ENCODE data around the gene KLF4.

The KLF4 gene

GRCh38 chr9:107447081-107447480 lies 42.5 kb downstream of the KLF4 start:
- DNase-seq = no peak

- no peak for DNase-seq
These were observed 43.1 kb downstream of the KLF4 start for GRCh38 chr9:107446491-107446890.

- DNase-seq = no peak
These were observed 45.8 kb downstream of the KLF4 start for GRCh38 chr9:107443786-107444185.

GRCh38 chr9:107439991-107440456 lies 49.5 kb downstream of the KLF4 start:
- no peak for DNase-seq

DNA sequence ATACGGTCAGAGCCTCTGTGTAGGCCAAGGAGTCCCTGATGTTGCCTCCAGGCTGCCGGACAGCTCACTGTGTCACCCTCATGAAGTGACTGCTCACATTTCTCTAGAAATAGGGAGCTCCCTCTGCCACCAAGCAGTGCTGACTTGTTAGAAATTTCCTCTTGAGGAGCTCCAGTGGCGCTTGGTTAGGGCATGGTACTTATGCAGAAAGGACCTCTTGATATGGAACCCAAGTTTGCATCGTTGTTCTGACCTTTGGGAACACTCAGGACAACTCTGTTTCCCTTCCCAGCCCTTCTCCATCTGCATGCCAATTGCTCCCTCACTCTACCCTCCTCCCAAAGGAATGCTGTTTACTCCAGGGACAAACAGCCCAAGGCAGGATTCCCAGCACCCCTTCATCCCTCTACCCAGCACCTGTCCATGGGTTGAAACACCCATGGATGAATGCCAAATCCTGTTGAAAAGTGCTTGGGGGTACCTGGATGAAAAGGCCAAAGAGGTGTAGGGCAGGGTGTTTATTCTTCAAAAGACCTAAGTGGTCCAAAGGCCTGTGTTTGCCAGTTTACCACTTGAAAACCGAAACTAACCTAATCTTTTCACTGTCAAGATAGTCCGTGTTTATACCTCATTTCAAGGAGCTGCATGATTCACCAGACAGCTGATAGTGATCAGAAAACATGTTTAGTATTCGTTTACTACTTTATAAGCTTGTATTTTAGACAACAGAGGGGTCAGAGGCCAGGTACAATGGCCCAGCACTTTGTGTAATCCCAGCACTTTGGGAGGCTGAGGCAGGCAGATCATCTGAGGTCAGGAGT lies 51.1 kb downstream of the KLF4 start:
- no peak for DNase-seq

GRCh38 chr9:107437716-107438115 lies 51.9 kb downstream of the KLF4 start:
- DNase-seq = no peak

DNA sequence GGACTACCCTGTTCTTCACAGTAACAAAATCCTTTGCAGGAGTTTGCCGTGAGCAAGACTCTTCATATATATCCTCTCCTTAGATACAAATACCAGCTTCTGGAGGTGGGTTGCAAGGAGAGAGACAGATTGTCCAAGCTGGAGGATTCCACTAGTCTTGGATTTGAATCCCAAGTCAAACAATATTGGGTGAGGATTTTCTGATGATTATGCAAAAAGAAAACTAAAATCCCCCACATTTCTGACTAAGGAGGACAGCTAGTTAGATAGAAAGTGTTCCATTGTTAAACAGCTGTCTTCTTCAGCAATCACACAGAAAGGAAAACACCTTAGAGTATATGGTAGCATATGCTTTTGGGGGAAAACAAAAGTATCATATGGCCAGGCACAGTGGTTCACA lies 54.2 kb downstream of the KLF4 start:
- DNase-seq = no peak
